ENCODE measurements around the gene SLC39A3. TPM values are rescaled to one million over a fixed set of nuclear protein-coding genes. Genes with fewer than 3 reads are reported as not detected.
"Not testable (repeated sequence)": the region's sequence is repeated elsewhere in the genome, so short reads cannot be mapped to it uniquely, and the experiment has no call there.

Gene SLC39A3
- total RNA-seq, 1 donor from 2014 or later: 24.9 TPM

GRCh38 chr19:2726160-2726855 lies 13.5 kb downstream of the SLC39A3 start:
- DNase-seq (ENCODE audit: low spot score in 2 of 2) (no peak), FAIRE-seq (no peak)

- no peak for FAIRE-seq
- no peak for DNase-seq (ENCODE audit: low spot score in 2 of 2)
These were observed 15.7 kb downstream of the SLC39A3 start for GRCh38 chr19:2724148-2724557.

- FAIRE-seq (no peak), DNase-seq (ENCODE audit: low spot score in 2 of 2) (no peak)
These were observed 16.1 kb downstream of the SLC39A3 start for GRCh38 chr19:2723747-2724146.

GRCh38 chr19:2723345-2723715 lies 16.5 kb downstream of the SLC39A3 start:
- DNase-seq (ENCODE audit: low spot score in 2 of 2) (no peak), FAIRE-seq (no peak)

- FAIRE-seq (no peak), DNase-seq (ENCODE audit: low spot score in 2 of 2) (peak in 1 of 2 donors; percentile 80)
These were observed 17.1 kb downstream of the SLC39A3 start for GRCh38 chr19:2722541-2723344.

GRCh38 chr19:2721570-2722540 lies 18.0 kb downstream of the SLC39A3 start:
- FAIRE-seq (no peak), DNase-seq (ENCODE audit: low spot score in 2 of 2) (no peak)

GRCh38 chr19:2720777-2721569 lies 18.8 kb downstream of the SLC39A3 start, which contains the start of gene DIRAS1:
Gene DIRAS1, minus strand, starts transcription at chr19:2721372. Its CDS starts 3,566 bp downstream, at chr19:2717806.
- peak; percentile 65 to 67 for DNase-seq (ENCODE audit: low spot score in 2 of 2)
- FAIRE-seq: no peak

- no peak for FAIRE-seq
These were observed 19.7 kb downstream of the SLC39A3 start for GRCh38 chr19:2719920-2720776.

GRCh38 chr19:2719232-2719735 lies 20.5 kb downstream of the SLC39A3 start:
- DNase-seq (ENCODE audit: low spot score in 2 of 2): no peak
- FAIRE-seq: no peak

More at GRCh38 chr19:2719920-2720776, 19.7 kb downstream of the SLC39A3 start:
- DNase-seq (ENCODE audit: low spot score in 2 of 2): peak in 1 of 2 donors; percentile 71

GRCh38 chr19:2717638-2718541 lies 21.9 kb downstream of the SLC39A3 start:
- DNase-seq (ENCODE audit: low spot score in 2 of 2) (no peak), FAIRE-seq (no peak)

GRCh38 chr19:2716722-2717637 lies 22.8 kb downstream of the SLC39A3 start:
- FAIRE-seq: no peak
- no peak for DNase-seq (ENCODE audit: low spot score in 2 of 2)

- DNase-seq (ENCODE audit: low spot score in 2 of 2): no peak
- no peak for FAIRE-seq
These were observed 23.6 kb downstream of the SLC39A3 start for GRCh38 chr19:2716275-2716650.

GRCh38 chr19:2715470-2716274 lies 24.1 kb downstream of the SLC39A3 start:
- FAIRE-seq (no peak), DNase-seq (ENCODE audit: low spot score in 2 of 2) (no peak)

GRCh38 chr19:2714531-2715269 lies 25.1 kb downstream of the SLC39A3 start:
- DNase-seq (ENCODE audit: low spot score in 2 of 2): no peak
- FAIRE-seq: no peak

GRCh38 chr19:2714102-2714501 lies 25.7 kb downstream of the SLC39A3 start:
- FAIRE-seq; DNase-seq (ENCODE audit: low spot score in 2 of 2): not testable (repeated sequence)
